ENCODE results near the gene VPS13C. TPM values are rescaled to one million over a fixed set of nuclear protein-coding genes. Genes with fewer than 3 reads are reported as not detected.

The VPS13C gene
- total RNA-seq, 1 donor from 2014 or later, result 33.6 TPM

- H3K27ac ChIP-seq, result no peak overlapping the region
- TF ChIP-seq, protein P1, sequence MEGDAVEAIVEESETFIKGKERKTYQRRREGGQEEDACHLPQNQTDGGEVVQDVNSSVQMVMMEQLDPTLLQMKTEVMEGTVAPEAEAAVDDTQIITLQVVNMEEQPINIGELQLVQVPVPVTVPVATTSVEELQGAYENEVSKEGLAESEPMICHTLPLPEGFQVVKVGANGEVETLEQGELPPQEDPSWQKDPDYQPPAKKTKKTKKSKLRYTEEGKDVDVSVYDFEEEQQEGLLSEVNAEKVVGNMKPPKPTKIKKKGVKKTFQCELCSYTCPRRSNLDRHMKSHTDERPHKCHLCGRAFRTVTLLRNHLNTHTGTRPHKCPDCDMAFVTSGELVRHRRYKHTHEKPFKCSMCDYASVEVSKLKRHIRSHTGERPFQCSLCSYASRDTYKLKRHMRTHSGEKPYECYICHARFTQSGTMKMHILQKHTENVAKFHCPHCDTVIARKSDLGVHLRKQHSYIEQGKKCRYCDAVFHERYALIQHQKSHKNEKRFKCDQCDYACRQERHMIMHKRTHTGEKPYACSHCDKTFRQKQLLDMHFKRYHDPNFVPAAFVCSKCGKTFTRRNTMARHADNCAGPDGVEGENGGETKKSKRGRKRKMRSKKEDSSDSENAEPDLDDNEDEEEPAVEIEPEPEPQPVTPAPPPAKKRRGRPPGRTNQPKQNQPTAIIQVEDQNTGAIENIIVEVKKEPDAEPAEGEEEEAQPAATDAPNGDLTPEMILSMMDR (IDR thresholded peaks at IDR 0.05), result no peak
- no peaks in the 10 kb centered on the region for H3K4me1 ChIP-seq
- H3K4me3 ChIP-seq, result no peak overlapping the region
- H3K36me3 ChIP-seq, result peaks cover 0 to 13% of the 10 kb centered on the region in 2 donors
- no peaks in the 10 kb centered on the region for H3K27me3 ChIP-seq
- intact Hi-C loops (cut with DNase I), result no loop called here
- no peaks in the 10 kb centered on the region for H3K9me3 ChIP-seq
- no peak for DNase-seq (ENCODE audit: low spot score in 2 of 2)
These were observed 64.1 kb downstream of the VPS13C start for GRCh38 chr15:61996056-61996635.

GRCh38 chr15:61994216-61994615, 66.0 kb downstream of the VPS13C start:
- intact Hi-C loops (cut with DNase I), result no loop called here

GRCh38 chr15:61992518-61992917, 67.7 kb downstream of the VPS13C start:
- TF ChIP-seq, protein P1 (IDR thresholded peaks at IDR 0.05), result no peak
- Histone ChIP-seq H3K9me3 (no peaks in the 10 kb centered on the region), H3K36me3 (peaks cover 10 to 37% of the 10 kb centered on the region in 2 donors), H3K4me3 (no peak overlapping the region), H3K4me1 (no peaks in the 10 kb centered on the region), H3K27ac (no peak overlapping the region), H3K27me3 (no peaks in the 10 kb centered on the region)
- intact Hi-C loops (cut with DNase I), result no loop called here
- DNase-seq (ENCODE audit: low spot score in 2 of 2), result no peak

More at GRCh38 chr15:61994216-61994615, 66.0 kb downstream of the VPS13C start:
- DNase-seq (ENCODE audit: low spot score in 2 of 2), result no peak
- Histone ChIP-seq H3K4me3 (no peak overlapping the region), H3K9me3 (no peaks in the 10 kb centered on the region), H3K27ac (no peak overlapping the region), H3K36me3 (peaks cover 10 to 25% of the 10 kb centered on the region in 2 donors), H3K4me1 (no peaks in the 10 kb centered on the region), H3K27me3 (no peaks in the 10 kb centered on the region)
- TF ChIP-seq, protein P1 (IDR thresholded peaks at IDR 0.05), result no peak

DNA sequence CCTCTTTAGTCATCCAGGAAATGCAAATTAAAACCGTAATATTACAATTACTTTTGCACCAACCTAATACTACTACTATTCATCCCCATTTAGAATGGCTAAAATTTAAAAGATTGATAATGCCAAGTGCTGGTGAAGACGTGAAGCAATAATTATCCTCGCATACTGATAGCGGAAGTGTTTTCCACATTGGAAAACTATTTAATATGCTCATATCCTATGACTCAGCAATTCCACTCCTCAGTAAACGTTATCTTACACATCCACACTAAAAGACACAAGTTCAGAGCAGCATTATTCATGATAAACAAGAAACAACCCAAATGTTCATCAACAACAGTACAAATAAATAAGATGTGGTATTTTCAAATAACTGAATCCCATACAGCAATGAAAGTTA, 70.6 kb downstream of the VPS13C start:
- no peaks in the 10 kb centered on the region for H3K4me1 ChIP-seq
- DNase-seq (ENCODE audit: low spot score in 2 of 2), result no peak
- no peaks in the 10 kb centered on the region for H3K27me3 ChIP-seq
- TF ChIP-seq, protein P1 (IDR thresholded peaks at IDR 0.05), result no peak
- H3K36me3 ChIP-seq, result peaks cover 10 to 33% of the 10 kb centered on the region in 2 donors
- H3K27ac ChIP-seq, result no peak overlapping the region
- intact Hi-C loops (cut with DNase I), result no loop called here
- no peak overlapping the region for H3K4me3 ChIP-seq
- H3K9me3 ChIP-seq, result no peaks in the 10 kb centered on the region

DNA sequence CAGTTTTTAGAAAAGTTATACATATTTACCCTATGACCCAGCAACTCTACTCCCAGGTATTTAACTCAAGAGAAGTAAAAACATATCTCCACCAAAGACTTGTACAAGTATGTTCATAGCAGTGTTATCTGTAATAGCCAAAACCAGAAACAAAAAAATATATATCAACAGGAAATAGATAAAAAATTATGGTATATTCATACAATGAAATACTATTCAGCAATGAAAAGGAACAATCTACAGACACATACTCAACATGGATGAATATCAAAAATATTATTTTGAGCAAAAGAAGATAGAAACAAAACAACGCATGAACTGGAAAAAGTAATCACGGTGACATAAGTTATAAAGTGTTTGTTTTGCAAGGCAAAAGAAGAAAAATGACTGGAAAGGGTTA, 72.4 kb downstream of the VPS13C start:
- no peaks in the 10 kb centered on the region for H3K9me3 ChIP-seq
- no peak overlapping the region for H3K4me3 ChIP-seq
- no peaks in the 10 kb centered on the region for H3K27me3 ChIP-seq
- H3K4me1 ChIP-seq, result no peaks in the 10 kb centered on the region
- no peak overlapping the region for H3K27ac ChIP-seq
- intact Hi-C loops (cut with DNase I), result no loop called here
- H3K36me3 ChIP-seq, result peaks cover 12 to 46% of the 10 kb centered on the region in 2 donors
- no peak for DNase-seq (ENCODE audit: low spot score in 2 of 2)
- TF ChIP-seq, protein P1 (IDR thresholded peaks at IDR 0.05), result no peak

DNA sequence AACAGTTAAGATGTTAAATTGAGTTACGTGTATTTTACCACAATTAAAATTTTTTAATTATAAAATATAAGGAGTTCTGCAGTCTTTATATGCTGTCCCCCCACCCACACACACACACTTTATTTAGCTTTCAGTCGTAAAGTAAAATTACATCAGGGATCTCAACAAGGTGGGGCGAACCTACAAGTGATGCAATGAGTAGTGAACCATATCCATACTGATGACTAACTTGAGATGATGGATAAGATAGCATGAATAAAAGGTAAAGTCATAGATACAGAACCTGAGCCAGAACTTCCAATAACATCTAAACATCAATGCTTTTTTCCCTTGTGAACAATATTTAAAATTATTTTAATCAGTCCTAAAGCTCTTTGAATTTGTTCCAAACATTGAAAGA, 77.2 kb downstream of the VPS13C start:
- no peak overlapping the region for H3K27ac ChIP-seq
- H3K4me1 ChIP-seq, result no peaks in the 10 kb centered on the region
- intact Hi-C loops (cut with DNase I), result no loop called here
- TF ChIP-seq, protein P1 (IDR thresholded peaks at IDR 0.05), result no peak
- H3K4me3 ChIP-seq, result no peak overlapping the region
- no peaks in the 10 kb centered on the region for H3K27me3 ChIP-seq
- DNase-seq (ENCODE audit: low spot score in 2 of 2), result no peak
- no peaks in the 10 kb centered on the region for H3K9me3 ChIP-seq
- H3K36me3 ChIP-seq, result peaks cover 25 to 60% of the 10 kb centered on the region in 2 donors

Data from ascending aorta (tissue), 2 donors.